HG02885 (cell line): ENCODE measurements around the gene TYW5.
"Not testable (repeated sequence)": the region's sequence is repeated elsewhere in the genome, so short reads cannot be mapped to it uniquely, and the experiment has no call there.

Experiments used
- ATAC-seq: cut with Tn5 transposase; IDR thresholded peaks from one replicate; pipeline ENCODE4 v1.9.1; 2021; ENCODE audit warnings: mild to moderate bottlenecking; ENCODE audit not compliant: unreplicated experiment, poor library complexity

Gene TYW5

GRCh38 chr2:199926806-199927205 lies 28.5 kb downstream of the TYW5 start:
- ATAC-seq, result no peak

GRCh38 chr2:199923924-199924323 lies 31.4 kb downstream of the TYW5 start:
- no peak for ATAC-seq

- no peak for ATAC-seq
Measured at GRCh38 chr2:199922856-199923255, 32.4 kb downstream of the TYW5 start.

- no peak for ATAC-seq
Measured at GRCh38 chr2:199916980-199917379, 38.3 kb downstream of the TYW5 start.

GRCh38 chr2:199914372-199914958 lies 40.8 kb downstream of the TYW5 start:
- ATAC-seq, result no peak

- ATAC-seq, result not testable (repeated sequence)
Measured at GRCh38 chr2:199912553-199913114, 42.7 kb downstream of the TYW5 start.

- ATAC-seq, result no peak
Measured at GRCh38 chr2:199911877-199912161, 43.5 kb downstream of the TYW5 start.

- ATAC-seq, result peak; percentile 91
Measured at GRCh38 chr2:199911052-199911876, 44.0 kb downstream of the TYW5 start, which contains the start of gene C2orf69. TSS of gene C2orf69 (plus strand) at chr2:199911293. CDS start at chr2:199911439, 146 bp downstream.

- no peak for ATAC-seq
Measured at GRCh38 chr2:199910338-199911051, 44.8 kb downstream of the TYW5 start.

GRCh38 chr2:199907008-199907714 lies 48.1 kb downstream of the TYW5 start:
- ATAC-seq, result no peak

GRCh38 chr2:199903111-199903510 lies 52.2 kb downstream of the TYW5 start:
- ATAC-seq, result no peak

GRCh38 chr2:199902486-199903110 lies 52.7 kb downstream of the TYW5 start:
- no peak for ATAC-seq

- no peak for ATAC-seq
Measured at GRCh38 chr2:199901942-199902341, 53.3 kb downstream of the TYW5 start.

- ATAC-seq, result no peak
Measured at GRCh38 chr2:199896617-199897016, 58.7 kb downstream of the TYW5 start.

- no peak for ATAC-seq
Measured at GRCh38 chr2:199895406-199895805, 59.9 kb downstream of the TYW5 start.

GRCh38 chr2:199883474-199884212 lies 71.6 kb downstream of the TYW5 start:
- no peak for ATAC-seq

- ATAC-seq, result no peak
Measured at GRCh38 chr2:199882667-199883066, 72.6 kb downstream of the TYW5 start.
